ENCODE results near the gene AKAP13.

Gene AKAP13

DNA sequence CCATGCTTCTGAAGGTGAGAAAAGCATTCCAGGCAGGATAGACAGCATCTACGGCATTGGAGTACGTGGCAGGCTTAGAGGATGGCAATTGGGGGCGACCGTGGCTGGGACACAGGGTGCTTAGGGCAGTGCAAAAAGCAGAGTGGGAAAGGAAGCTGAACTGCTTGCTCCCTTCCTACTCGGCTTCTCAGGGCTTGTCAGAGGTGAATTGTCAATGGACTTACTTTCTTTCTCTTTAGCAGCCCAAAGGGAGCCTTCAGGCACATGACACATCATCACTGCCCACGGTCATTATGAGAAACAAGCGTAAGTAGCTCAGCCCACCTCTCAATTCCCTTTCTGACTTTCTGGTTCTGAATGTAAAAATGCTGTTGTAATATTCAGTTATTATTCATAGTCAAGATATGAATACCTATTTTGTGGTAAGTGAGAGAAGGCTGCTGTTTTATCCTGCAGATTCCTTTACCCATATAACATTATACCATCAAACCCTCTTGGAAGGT is 330.0 kb downstream of the AKAP13 start:
- Histone ChIP-seq H3K9me3 (ENCODE audit: control insufficient read depth, insufficient read depth, low read depth, low read length) (no peaks in the 10 kb centered on the region), H3K27ac (ENCODE audit: extremely low read depth, low read depth, low read length) (no peak overlapping the region), H3K4me3 (ENCODE audit: low read depth, low read length) (no peak overlapping the region), H3K36me3 (ENCODE audit: control insufficient read depth in 2 of 2, insufficient read depth in 1 of 2, low read length in 2 of 2) (peaks cover 7 to 12% of the 10 kb centered on the region in 2 experiments), H3K4me1 (ENCODE audit: control insufficient read depth, insufficient read depth, low read length) (peaks cover 14% of the 10 kb centered on the region)
- POLR2A ChIA-PET = no interaction called here
- CTCF ChIA-PET = interaction anchor here (0.7 to 1.1 kb wide), 3 partner anchors 8 to 326 kb away, joined by 3 to 5 read pairs (median 3); no protein-coding TSS in a partner anchor
- TF ChIP-seq ZNF792 (tag by site-specific recombination; IDR thresholded peaks at IDR 0.05) (no peak), TCF7L2 (IDR thresholded peaks at IDR 0.05; ENCODE audit: borderline replicate concordance, low read depth, low read length) (no peak), ZNF266 (tag by site-specific recombination; IDR thresholded peaks at IDR 0.05; ENCODE audit: low read depth) (no peak), BCL11A (tag by site-specific recombination; IDR thresholded peaks at IDR 0.05; ENCODE audit: low read depth) (no peak), ZNF394 (tag by site-specific recombination; IDR thresholded peaks at IDR 0.05; ENCODE audit: borderline replicate concordance) (no peak), KLF7 (tag by site-specific recombination; IDR thresholded peaks at IDR 0.05; ENCODE audit: borderline replicate concordance) (no peak), ZFHX2 (tag by site-specific recombination; conservative IDR thresholded peaks at IDR 0.05) (no peak), SP3 (tag by site-specific recombination; IDR thresholded peaks at IDR 0.05) (no peak), ZNF707 (tag by site-specific recombination; IDR thresholded peaks at IDR 0.05) (no peak), ZNF10 (tag by site-specific recombination; IDR thresholded peaks at IDR 0.05) (no peak), GLIS1 (tag by site-specific recombination; IDR thresholded peaks at IDR 0.05) (no peak)
- TF ChIP-seq, protein P1, sequence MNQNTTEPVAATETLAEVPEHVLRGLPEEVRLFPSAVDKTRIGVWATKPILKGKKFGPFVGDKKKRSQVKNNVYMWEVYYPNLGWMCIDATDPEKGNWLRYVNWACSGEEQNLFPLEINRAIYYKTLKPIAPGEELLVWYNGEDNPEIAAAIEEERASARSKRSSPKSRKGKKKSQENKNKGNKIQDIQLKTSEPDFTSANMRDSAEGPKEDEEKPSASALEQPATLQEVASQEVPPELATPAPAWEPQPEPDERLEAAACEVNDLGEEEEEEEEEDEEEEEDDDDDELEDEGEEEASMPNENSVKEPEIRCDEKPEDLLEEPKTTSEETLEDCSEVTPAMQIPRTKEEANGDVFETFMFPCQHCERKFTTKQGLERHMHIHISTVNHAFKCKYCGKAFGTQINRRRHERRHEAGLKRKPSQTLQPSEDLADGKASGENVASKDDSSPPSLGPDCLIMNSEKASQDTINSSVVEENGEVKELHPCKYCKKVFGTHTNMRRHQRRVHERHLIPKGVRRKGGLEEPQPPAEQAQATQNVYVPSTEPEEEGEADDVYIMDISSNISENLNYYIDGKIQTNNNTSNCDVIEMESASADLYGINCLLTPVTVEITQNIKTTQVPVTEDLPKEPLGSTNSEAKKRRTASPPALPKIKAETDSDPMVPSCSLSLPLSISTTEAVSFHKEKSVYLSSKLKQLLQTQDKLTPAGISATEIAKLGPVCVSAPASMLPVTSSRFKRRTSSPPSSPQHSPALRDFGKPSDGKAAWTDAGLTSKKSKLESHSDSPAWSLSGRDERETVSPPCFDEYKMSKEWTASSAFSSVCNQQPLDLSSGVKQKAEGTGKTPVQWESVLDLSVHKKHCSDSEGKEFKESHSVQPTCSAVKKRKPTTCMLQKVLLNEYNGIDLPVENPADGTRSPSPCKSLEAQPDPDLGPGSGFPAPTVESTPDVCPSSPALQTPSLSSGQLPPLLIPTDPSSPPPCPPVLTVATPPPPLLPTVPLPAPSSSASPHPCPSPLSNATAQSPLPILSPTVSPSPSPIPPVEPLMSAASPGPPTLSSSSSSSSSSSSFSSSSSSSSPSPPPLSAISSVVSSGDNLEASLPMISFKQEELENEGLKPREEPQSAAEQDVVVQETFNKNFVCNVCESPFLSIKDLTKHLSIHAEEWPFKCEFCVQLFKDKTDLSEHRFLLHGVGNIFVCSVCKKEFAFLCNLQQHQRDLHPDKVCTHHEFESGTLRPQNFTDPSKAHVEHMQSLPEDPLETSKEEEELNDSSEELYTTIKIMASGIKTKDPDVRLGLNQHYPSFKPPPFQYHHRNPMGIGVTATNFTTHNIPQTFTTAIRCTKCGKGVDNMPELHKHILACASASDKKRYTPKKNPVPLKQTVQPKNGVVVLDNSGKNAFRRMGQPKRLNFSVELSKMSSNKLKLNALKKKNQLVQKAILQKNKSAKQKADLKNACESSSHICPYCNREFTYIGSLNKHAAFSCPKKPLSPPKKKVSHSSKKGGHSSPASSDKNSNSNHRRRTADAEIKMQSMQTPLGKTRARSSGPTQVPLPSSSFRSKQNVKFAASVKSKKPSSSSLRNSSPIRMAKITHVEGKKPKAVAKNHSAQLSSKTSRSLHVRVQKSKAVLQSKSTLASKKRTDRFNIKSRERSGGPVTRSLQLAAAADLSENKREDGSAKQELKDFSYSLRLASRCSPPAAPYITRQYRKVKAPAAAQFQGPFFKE (tag by site-specific recombination; IDR thresholded peaks at IDR 0.05; ENCODE audit: borderline replicate concordance) = no peak

DNA sequence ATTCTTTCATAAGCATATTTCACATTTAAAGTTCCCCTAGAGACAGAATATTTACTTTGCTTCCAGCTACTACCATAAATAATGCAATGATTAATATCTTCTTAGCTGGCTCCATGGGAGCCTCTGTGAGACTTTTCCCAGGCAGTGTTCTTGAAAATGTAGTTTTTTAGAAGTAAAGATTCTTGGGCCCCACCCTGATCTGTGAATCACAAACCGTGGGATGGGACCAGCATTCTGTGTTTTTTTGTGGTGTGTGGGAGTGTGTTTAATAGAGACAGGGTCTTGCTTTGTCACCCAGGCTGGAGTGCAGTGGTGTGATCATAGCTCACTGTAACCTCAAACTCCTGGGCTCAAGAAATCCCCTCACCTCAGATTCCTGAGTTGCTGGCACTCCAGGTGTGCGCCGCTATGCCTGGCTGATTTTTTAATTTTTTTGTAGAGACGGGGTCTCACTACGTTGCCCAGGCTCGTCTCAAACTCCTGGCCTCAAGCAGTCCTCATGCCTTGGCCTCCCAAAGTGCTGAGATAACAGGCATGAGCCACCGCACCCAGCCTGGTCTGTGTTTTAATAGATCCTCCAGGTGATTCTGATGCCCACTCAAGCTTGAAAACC is 331.3 kb downstream of the AKAP13 start:
- no peak overlapping the region for H3K4me3 ChIP-seq (ENCODE audit: low read depth, low read length)
- peaks cover 7 to 21% of the 10 kb centered on the region in 2 experiments for H3K36me3 ChIP-seq (ENCODE audit: control insufficient read depth in 2 of 2, insufficient read depth in 1 of 2, low read length in 2 of 2)
- no peaks in the 10 kb centered on the region for H3K9me3 ChIP-seq (ENCODE audit: control insufficient read depth, insufficient read depth, low read depth, low read length)
- peaks cover 14% of the 10 kb centered on the region for H3K4me1 ChIP-seq (ENCODE audit: control insufficient read depth, insufficient read depth, low read length)
- TF ChIP-seq ZNF146 (tag by site-specific recombination; IDR thresholded peaks at IDR 0.05) (no peak), ZFHX2 (tag by site-specific recombination; conservative IDR thresholded peaks at IDR 0.05) (peak; percentile 45; the same call in 1 of the 2 replicates)
- ChIA-PET CTCF (interaction anchor here (0.6 to 0.7 kb wide), 2 partner anchors 12 to 28 kb away, joined by 3 to 5 read pairs; no protein-coding TSS in a partner anchor), POLR2A (interaction anchor here (0.7 kb wide), 2 partner anchors 63 to 165 kb away, joined by 3 to 4 read pairs; no protein-coding TSS in a partner anchor)
- H3K27ac ChIP-seq (ENCODE audit: extremely low read depth, low read depth, low read length) = no peak overlapping the region

DNA sequence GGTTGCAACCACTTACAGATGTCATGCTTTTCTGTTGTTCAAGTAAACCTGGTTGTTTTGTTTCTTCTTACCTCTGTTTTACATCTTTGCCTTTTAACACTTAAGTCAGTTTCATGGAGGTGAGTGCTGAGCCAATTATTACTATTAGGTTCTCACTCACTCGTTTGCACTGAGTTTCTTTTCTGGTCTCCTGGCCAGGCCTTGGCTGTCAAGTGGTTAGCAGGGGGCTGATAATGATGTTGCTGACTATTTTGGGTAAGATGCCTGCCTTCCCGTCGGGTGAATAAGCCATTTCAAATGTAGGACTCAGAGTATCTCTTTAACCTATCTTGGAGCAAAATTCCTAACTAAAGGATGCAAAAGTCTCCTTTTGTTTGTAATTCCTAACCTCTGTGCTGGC is 335.9 kb downstream of the AKAP13 start:
- peaks cover 21 to 51% of the 10 kb centered on the region in 2 experiments for H3K36me3 ChIP-seq (ENCODE audit: control insufficient read depth in 2 of 2, insufficient read depth in 1 of 2, low read length in 2 of 2)
- H3K4me3 ChIP-seq (ENCODE audit: low read depth, low read length) = no peak overlapping the region
- no peak overlapping the region for H3K27ac ChIP-seq (ENCODE audit: extremely low read depth, low read depth, low read length)
- TF ChIP-seq ZNF266 (tag by site-specific recombination; IDR thresholded peaks at IDR 0.05; ENCODE audit: low read depth) = no peak
- TF ChIP-seq, protein P2, sequence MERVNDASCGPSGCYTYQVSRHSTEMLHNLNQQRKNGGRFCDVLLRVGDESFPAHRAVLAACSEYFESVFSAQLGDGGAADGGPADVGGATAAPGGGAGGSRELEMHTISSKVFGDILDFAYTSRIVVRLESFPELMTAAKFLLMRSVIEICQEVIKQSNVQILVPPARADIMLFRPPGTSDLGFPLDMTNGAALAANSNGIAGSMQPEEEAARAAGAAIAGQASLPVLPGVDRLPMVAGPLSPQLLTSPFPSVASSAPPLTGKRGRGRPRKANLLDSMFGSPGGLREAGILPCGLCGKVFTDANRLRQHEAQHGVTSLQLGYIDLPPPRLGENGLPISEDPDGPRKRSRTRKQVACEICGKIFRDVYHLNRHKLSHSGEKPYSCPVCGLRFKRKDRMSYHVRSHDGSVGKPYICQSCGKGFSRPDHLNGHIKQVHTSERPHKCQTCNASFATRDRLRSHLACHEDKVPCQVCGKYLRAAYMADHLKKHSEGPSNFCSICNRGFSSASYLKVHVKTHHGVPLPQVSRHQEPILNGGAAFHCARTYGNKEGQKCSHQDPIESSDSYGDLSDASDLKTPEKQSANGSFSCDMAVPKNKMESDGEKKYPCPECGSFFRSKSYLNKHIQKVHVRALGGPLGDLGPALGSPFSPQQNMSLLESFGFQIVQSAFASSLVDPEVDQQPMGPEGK (tag by site-specific recombination; IDR thresholded peaks at IDR 0.05) = no peak
- no peak for TF ChIP-seq ZNF423 (tag by site-specific recombination; IDR thresholded peaks at IDR 0.05)
- TF ChIP-seq ZBTB17 (tag by site-specific recombination; IDR thresholded peaks at IDR 0.05) = no peak
- no peak for TF ChIP-seq ZNF324 (tag by site-specific recombination; IDR thresholded peaks at IDR 0.05)
- no peak for TF ChIP-seq ZNF121 (tag by site-specific recombination; IDR thresholded peaks at IDR 0.05)
- CTCF ChIA-PET = interaction anchor here (0.7 kb wide), 1 partner anchor 8 kb away, joined by 3 read pairs; no protein-coding TSS in a partner anchor
- H3K4me1 ChIP-seq (ENCODE audit: control insufficient read depth, insufficient read depth, low read length) = no peaks in the 10 kb centered on the region
- POLR2A ChIA-PET = no interaction called here
- H3K9me3 ChIP-seq (ENCODE audit: control insufficient read depth, insufficient read depth, low read depth, low read length) = no peaks in the 10 kb centered on the region

Measured in HEK293 (cell line).